ENCODE measurements around the gene SPATA2L.

SPATA2L gene, protein sequence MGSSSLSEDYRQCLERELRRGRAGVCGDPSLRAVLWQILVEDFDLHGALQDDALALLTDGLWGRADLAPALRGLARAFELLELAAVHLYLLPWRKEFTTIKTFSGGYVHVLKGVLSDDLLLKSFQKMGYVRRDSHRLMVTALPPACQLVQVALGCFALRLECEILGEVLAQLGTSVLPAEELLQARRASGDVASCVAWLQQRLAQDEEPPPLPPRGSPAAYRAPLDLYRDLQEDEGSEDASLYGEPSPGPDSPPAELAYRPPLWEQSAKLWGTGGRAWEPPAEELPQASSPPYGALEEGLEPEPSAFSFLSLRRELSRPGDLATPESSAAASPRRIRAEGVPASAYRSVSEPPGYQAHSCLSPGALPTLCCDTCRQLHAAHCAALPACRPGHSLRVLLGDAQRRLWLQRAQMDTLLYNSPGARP

DNA sequence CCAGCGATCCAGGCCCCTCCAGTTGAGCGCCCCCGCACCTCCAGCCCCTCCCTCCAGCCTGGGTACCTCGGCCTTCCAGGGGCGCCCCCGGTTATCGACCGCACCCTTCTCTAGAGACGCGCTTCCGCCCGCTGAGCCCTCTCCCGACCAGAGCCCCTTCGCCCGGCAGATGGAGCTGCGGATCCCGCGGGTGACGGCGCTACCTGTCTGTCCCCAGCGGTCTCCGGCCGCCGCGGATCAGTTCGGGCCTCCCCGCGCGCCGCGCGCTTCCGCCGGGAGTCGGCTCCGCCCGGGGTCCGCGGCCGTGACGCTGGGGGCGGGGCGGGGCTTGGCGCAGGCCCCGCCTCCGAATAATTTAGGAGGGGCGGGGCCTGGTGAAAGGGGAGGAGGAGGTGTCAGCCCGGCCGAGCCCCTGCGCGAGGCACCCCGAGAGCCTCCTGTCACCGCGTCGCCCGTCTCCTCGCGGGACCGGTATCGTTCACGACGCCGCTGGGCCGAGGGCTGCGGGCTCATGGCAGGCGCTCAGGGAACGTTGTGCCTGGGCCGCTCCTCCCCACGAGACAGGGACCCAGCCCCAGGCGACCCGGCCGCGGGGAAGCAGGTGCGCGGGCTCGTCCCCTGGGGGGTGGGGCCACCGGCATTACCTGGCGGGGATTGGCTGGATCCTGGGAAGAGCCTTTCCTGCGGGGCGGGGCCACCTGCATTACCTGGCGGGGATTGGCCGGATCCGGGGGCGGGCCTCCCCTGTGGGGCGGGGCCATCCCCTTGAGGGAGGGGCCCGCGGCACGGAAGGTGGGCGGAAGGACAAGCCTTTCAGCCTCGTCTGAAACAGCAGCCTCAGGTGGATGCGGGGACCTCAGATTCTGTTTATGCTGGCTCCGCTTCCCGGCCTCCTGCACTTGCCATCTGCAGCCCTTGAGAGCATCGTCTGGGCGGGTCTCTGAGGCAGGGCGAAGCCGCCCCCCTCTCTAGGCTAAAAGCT lies at the start of gene SPATA2L:
Gene SPATA2L (minus strand): TSS at position 281 of the 982 bp plus-strand sequence. CDS start 473 bp downstream, outside the sequence.
- no peak for TF ChIP-seq EZH2phosphoT487 (conservative IDR thresholded peaks at IDR 0.05; ENCODE audit: low read length)
- TF ChIP-seq, protein P1, sequence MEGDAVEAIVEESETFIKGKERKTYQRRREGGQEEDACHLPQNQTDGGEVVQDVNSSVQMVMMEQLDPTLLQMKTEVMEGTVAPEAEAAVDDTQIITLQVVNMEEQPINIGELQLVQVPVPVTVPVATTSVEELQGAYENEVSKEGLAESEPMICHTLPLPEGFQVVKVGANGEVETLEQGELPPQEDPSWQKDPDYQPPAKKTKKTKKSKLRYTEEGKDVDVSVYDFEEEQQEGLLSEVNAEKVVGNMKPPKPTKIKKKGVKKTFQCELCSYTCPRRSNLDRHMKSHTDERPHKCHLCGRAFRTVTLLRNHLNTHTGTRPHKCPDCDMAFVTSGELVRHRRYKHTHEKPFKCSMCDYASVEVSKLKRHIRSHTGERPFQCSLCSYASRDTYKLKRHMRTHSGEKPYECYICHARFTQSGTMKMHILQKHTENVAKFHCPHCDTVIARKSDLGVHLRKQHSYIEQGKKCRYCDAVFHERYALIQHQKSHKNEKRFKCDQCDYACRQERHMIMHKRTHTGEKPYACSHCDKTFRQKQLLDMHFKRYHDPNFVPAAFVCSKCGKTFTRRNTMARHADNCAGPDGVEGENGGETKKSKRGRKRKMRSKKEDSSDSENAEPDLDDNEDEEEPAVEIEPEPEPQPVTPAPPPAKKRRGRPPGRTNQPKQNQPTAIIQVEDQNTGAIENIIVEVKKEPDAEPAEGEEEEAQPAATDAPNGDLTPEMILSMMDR (IDR thresholded peaks at IDR 0.05; ENCODE audit: insufficient read depth, low read length, poor library complexity, severe bottlenecking) = no peak
- Histone ChIP-seq H4K20me1 (ENCODE audit: low read depth, low read length) (no peaks in the 10 kb centered on the region; the same call in 1 of the 2 replicates), H3K36me3 (ENCODE audit: low read length) (no peaks in the 10 kb centered on the region), H3K27me3 (ENCODE audit: low read length) (no peaks in the 10 kb centered on the region), H3K9ac (ENCODE audit: low read length) (peak within 1 kb of the TSS; percentile 65), H3K9me2 (replicated peaks; ENCODE audit: insufficient read depth, low read length) (no peaks in the 10 kb centered on the region), H3F3A (ENCODE audit: insufficient read depth) (no peaks in the 10 kb centered on the region), H3K9me3 (ENCODE audit: insufficient read depth, low read length) (no peaks in the 10 kb centered on the region), H3K4me2 (ENCODE audit: low read depth, low read length, poor library complexity, severe bottlenecking) (peak within 1 kb of the TSS; percentile 52), H3K27ac (ENCODE audit: low read depth, low read length) (peak within 1 kb of the TSS; percentile 57), H3K79me2 (ENCODE audit: insufficient read depth, low read length) (no peaks in the 10 kb centered on the region), H2AFZ (ENCODE audit: low read depth, low read length, severe bottlenecking) (peak within 1 kb of the TSS; percentile 46), H3K4me3 (ENCODE audit: insufficient read depth, low read length, poor library complexity, severe bottlenecking) (peak within 1 kb of the TSS; percentile 57)

DNA sequence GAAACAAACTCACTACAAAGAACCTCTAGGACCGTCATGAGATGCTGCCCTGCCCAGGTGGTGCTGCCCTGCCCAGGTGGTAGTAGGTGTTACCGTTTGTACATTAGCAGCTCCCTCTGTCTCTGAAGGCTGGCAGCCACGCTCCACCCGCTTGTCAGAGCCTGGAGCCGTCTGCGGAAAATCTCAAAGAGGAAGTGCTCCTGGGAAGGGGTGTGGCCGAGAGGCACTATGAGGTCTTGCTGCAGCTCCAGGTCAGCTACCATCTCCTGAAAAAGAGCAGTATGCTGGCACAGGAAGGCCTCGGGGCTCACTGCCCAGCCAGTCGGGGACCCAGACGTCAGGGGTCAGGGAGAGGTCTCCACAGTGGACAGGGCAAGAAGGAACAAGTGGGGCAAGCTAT lies 48.1 kb upstream of the SPATA2L start:
- Histone ChIP-seq H4K20me1 (ENCODE audit: low read depth, low read length) (no peaks in the 10 kb centered on the region), H3K9me2 (replicated peaks; ENCODE audit: insufficient read depth, low read length) (no peaks in the 10 kb centered on the region), H3K36me3 (ENCODE audit: low read length) (peaks cover 6% of the 10 kb centered on the region; the same call in 1 of the 2 replicates), H3K27ac (ENCODE audit: low read depth, low read length) (no peak overlapping the region), H2AFZ (ENCODE audit: low read depth, low read length, severe bottlenecking) (no peak overlapping the region), H3K9me3 (ENCODE audit: insufficient read depth, low read length) (no peaks in the 10 kb centered on the region), H3K79me2 (ENCODE audit: insufficient read depth, low read length) (peaks cover 10% of the 10 kb centered on the region; the same call in 1 of the 2 replicates), H3K27me3 (ENCODE audit: low read length) (no peaks in the 10 kb centered on the region), H3K4me2 (ENCODE audit: low read depth, low read length, poor library complexity, severe bottlenecking) (no peak overlapping the region), H3F3A (ENCODE audit: insufficient read depth) (no peaks in the 10 kb centered on the region), H3K9ac (ENCODE audit: low read length) (no peak overlapping the region), H3K4me3 (ENCODE audit: insufficient read depth, low read length, poor library complexity, severe bottlenecking) (no peak overlapping the region)
- TF ChIP-seq EZH2phosphoT487 (conservative IDR thresholded peaks at IDR 0.05; ENCODE audit: low read length) = no peak
- TF ChIP-seq, protein P1 (IDR thresholded peaks at IDR 0.05; ENCODE audit: insufficient read depth, low read length, poor library complexity, severe bottlenecking) = no peak

DNA sequence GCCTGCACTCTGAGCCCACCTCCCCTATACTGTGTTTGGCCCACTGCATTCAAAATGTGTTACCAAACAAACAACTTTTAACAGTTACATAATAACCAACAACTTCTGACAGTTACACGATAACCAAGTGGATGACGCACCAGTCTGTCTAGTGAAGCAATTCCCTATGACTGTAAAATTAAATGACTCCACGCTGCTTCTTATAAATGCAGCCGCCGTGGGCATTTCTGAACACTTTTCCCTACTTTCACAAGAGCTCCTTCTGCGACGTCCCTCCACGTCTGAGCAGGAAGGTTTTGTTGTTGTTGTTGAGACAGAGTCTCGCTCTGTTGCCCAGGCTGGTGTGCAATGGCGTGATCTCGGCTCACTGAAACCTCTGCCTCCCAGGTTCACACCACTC lies 47.4 kb upstream of the SPATA2L start:
- Histone ChIP-seq H3K9me3 (ENCODE audit: insufficient read depth, low read length) (no peaks in the 10 kb centered on the region), H3K27ac (ENCODE audit: low read depth, low read length) (no peak overlapping the region), H3K4me3 (ENCODE audit: insufficient read depth, low read length, poor library complexity, severe bottlenecking) (no peak overlapping the region), H3K36me3 (ENCODE audit: low read length) (peaks cover 6% of the 10 kb centered on the region; the same call in 1 of the 2 replicates), H3K79me2 (ENCODE audit: insufficient read depth, low read length) (peaks cover 3% of the 10 kb centered on the region; the same call in 1 of the 2 replicates), H4K20me1 (ENCODE audit: low read depth, low read length) (no peaks in the 10 kb centered on the region), H3K9me2 (replicated peaks; ENCODE audit: insufficient read depth, low read length) (no peaks in the 10 kb centered on the region), H3K4me2 (ENCODE audit: low read depth, low read length, poor library complexity, severe bottlenecking) (no peak overlapping the region), H2AFZ (ENCODE audit: low read depth, low read length, severe bottlenecking) (no peak overlapping the region), H3K9ac (ENCODE audit: low read length) (no peak overlapping the region), H3K27me3 (ENCODE audit: low read length) (no peaks in the 10 kb centered on the region), H3F3A (ENCODE audit: insufficient read depth) (no peaks in the 10 kb centered on the region)
- TF ChIP-seq, protein P1 (IDR thresholded peaks at IDR 0.05; ENCODE audit: insufficient read depth, low read length, poor library complexity, severe bottlenecking) = no peak
- TF ChIP-seq EZH2phosphoT487 (conservative IDR thresholded peaks at IDR 0.05; ENCODE audit: low read length) = no peak
